Skin epidermis (tissue), 12 donors: ENCODE data around the gene BRD3OS.

ENCODE experiments used
- H3K27ac ChIP-seq, 21 experiments: fragments of 200-600 bp; sonication (generic) in 11 of 21; one replicate each; pipeline ENCODE4 v1.5.0; 2020; ENCODE audit warnings: mild to moderate bottlenecking in 3 of 21, inconsistent platforms in 2 of 21, moderate library complexity in 2 of 21
- H3K4me3 ChIP-seq, 7 experiments: fragments of 200-600 bp; sonication (generic) in 2 of 7; one replicate each; pipeline ENCODE4 v1.5.0; 2020; ENCODE audit warnings: inconsistent platforms in 2 of 7, mild to moderate bottlenecking in 2 of 7, moderate library complexity in 1 of 7

The BRD3OS gene

DNA sequence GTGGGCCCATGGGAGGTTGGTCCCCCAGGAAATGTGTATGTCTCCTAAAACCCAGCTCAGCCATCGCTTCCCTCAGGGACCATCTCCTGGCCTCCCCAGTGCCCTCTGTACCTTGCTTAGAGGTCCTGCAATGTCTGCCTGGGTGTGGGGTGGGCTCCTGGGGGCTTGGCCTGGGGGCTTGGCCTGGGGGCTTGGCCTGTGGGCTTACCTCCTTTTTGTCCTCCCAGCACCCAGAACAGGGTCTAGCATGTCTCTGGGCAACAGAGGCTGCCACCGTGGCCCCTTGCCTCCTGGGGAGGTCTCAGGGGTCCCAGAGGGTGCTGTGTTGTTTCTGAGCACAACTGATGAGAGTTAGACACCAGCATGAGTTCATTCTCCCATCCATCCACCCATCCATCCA is 22.5 kb upstream of the BRD3OS start:
- Histone ChIP-seq H3K4me3 (no peak overlapping the region), H3K27ac (no peak overlapping the region)

DNA sequence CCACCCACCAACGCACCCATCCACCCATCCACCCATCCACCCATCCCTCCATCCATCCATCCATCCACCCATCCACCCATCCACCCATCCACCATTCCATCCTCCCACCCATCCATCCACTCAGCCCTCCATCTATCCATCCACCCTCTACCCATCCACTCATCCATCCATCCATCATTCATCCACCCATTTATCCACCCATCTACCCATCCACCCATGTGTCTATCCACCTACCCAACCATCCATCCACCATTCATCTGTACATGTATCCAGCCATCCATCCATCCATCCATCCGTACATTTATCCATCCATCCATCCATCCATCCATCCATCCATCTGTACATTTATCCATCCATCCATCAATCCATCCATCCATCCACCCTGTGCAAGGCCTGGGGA is 22.0 kb upstream of the BRD3OS start:
- H3K4me3 ChIP-seq = no peak overlapping the region
- no peak overlapping the region for H3K27ac ChIP-seq

DNA sequence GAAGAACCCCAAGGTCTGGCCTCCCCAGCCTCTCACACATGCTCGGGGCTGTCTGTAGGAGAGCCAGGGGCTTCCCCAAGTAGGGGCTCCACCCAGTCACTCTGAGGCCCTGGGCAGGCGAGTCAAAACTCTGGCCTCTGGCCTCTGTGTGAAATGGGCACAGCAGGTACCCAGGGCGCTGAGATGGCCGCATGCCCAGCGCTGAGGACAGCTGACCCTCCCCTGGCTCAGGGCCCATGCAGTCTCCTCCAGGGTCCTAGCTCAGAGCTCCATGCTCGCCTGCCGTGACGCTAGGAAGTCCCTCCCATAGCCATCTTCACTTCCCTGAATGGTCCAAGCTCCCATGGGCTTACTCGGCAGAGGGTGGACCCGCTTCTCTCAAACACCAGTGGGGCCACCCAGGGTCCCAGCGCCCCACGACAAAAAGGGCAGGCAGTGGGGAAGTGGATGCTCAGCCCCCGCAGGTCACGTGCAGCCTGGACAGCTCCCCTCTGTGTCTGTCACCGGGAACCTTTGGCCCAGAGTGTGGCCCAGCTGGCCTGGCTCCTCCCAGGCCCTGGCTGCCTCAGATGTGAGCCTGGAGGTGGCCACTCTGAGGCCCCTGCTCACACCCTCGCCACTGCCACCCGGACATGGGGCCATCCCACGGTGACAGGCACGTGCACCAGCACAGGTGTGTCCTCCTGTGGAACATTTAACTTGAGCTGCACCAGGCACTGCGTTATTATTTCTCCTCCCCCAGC is 21.0 kb upstream of the BRD3OS start:
- H3K27ac ChIP-seq = no peak overlapping the region
- H3K4me3 ChIP-seq = no peak overlapping the region

DNA sequence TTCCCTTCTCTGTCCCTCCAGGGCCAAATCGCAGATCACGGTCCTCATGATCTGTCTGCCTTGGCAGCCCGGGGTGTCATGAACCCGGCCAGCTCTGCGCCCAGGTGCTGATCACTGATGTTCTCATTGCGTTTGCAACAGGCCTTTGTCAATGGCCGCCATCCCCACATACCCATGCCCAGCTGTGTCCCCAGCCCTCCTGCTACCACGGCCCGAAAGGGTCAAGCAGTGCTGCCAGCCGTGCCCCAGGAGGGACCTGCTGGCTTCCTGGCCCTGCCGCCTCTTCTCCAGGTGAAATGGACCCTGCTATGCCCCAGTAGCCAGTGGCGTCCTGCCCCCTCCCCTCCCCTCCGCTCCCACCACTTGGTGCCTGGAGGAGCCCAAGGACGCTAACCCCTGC is 20.4 kb upstream of the BRD3OS start:
- Histone ChIP-seq H3K27ac (no peak overlapping the region), H3K4me3 (no peak overlapping the region)

DNA sequence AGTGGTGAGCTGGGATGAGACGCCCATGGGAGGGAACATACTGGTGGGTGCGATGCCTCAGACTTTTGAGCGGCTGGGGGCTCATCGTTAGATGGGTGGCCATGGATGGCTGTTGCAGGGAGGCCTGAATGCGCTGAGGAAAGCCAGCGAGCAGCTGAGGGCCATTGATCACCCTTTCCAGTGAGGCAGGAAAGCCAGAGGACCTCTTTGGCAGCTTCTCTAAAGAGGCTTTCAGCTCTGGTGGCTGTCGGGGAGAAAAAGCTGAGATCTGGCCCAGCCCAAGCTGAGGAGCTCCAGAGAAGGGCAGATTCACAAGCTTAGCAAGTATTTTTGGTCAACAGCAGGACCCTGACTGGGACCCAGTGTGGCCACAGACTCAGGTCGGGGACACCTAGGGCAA is 19.9 kb upstream of the BRD3OS start:
- Histone ChIP-seq H3K27ac (no peak overlapping the region), H3K4me3 (no peak overlapping the region)

DNA sequence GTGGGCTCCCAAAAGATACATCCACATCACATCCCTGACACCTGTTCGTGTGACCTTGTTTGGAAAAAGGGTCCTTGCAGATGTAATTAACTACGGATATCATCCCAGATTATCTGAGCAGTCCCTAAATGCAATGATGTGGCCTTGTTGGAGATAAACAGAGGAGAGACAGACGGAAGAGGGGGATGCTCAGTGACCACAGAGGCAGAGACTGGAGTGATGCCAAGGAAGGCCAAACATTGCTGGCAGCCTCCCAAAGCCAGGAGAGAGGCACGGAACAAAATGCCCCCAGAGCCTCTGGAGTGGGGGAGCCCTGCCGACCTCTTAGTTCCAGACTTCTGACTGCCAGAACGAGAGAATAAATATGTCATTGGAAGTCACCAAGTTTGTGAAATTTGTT is 18.1 kb upstream of the BRD3OS start:
- no peak overlapping the region for H3K27ac ChIP-seq
- no peak overlapping the region for H3K4me3 ChIP-seq

DNA sequence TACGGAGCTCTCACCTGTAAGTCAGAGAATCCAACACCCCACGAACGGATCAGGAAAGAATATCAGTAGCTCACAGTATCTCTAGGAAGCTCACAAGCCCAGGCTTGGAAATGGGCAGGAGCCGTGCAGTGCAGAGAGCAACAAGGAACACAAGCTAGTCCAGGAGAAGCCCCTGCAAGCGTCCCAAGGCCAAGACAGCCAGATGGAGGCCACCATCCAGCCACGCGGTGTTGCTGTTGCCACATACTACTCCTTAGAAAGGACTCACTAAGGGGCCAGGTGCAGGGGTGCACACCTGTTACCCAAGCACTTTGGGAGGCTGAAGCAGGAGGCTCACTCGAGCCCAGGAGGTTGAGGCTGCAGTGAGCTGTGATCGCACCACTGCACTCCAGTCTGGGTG is 17.7 kb upstream of the BRD3OS start:
- H3K4me3 ChIP-seq = no peak overlapping the region
- H3K27ac ChIP-seq = no peak overlapping the region

DNA sequence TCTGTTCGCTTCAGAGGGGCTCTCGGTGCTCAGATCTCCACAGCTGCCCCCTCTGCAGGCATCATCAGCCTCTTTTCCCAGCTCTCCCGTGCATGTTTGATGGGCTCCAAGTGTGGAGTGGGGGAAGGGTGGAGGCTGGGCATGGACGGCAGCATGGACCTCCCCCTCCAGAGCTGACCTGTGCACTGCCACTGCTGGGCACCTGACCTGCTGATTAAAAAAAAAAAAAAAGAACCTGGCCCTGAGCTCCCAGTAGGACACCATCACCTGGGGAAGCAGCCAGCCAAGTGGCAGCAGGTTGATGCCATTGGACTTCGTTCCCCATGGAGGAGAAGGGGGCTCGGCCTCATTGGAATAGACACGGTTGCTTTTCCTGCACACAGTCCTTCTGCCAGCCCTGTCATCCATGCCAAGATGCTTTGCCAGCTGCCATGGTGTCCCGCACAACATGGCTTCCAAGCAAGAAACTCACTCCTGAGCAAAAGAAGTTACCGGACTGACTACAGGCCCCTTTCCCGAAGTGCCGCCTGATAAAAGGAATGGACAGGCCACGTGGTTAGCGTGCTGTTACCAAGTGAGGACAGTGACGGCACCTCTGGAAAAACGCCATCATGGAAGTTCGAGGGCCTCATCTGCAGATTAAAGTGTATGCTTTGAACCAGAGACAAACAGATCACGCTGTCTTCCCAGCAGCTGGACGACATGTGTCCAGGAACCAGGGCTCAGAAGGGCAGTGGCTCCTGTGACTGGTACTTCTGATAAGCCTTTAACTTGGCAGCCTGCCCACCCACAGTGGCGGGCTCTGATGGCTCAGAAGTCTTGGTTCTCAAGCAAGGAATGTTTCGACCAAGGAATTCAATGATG is 14.7 kb upstream of the BRD3OS start:
- H3K27ac ChIP-seq = no peak overlapping the region
- H3K4me3 ChIP-seq = no peak overlapping the region

DNA sequence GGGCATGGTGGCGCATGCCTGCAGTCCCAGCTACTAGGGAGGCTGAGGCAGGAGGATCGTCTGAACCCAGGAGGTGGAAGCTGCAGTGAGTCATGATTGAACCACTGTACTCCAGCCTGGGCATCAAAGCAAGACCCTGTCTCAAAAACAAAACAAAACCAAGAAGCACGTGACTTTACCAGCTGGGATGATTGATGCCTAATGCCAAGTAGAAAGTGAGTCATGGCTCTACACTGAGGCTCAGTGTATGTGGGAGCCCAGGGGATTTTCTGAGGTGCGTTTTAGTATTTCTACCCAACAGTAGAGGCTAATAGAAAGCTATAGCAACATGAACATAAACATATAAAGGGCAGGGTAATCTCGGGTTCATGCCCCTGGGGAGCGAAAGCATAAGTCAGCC is 13.9 kb upstream of the BRD3OS start:
- no peak overlapping the region for H3K4me3 ChIP-seq

DNA sequence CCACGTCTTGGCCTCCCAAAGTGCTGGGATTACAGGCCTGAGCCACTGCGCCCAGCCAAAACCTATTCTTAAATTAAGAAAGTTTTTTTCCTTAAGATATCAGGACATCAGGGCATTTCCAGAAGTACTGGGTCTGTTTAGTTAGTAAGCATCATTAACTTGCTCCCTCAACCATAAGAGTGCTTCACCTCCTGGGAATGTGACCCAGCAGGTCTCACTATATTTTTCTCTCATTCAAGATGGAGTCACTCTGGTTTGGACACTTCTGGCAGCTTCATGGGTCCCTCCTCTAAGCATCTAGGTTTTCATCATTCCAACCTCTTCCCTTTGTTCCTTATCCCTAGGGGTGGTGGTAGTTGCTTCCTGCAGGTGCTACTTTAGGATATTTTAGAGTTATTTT is 10.3 kb upstream of the BRD3OS start:
- H3K4me3 ChIP-seq = no peak overlapping the region
- H3K27ac ChIP-seq = no peak overlapping the region

More for the DNA sequence above, 13.9 kb upstream of the BRD3OS start:
- H3K27ac ChIP-seq = no peak overlapping the region

DNA sequence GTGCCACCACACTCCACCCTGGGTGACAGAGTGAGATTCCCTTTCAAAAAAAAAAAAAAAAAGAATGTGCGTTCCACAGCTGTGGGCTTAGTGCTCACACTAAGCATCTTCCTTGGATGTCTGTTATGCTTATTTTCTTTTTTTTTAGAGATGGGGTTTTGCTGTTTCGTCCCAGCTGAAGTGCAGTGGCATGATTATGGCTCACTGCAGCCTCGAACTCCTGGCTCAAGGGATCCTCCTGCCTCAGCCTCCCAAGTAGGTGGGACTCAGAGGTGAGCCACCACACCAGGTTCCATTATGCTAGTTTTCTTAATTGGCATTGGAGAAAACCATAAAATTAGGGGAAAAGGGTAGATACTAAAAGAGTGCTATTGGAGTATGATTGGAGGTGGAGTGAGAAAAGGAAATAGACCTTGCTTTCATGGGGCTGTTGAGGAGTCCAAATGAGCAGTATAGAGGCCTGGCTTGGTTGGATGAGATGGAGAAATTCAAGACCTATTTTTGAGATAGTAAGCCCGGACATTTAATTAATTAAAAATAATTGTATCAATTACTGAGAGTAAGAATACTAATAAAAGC is 978 bp upstream of the BRD3OS start:
- Histone ChIP-seq H3K4me3 (peak overlapping the region in 1 of 7 experiments; percentile 10), H3K27ac (peak overlapping the region in 1 of 21 experiments; percentile 36)

DNA sequence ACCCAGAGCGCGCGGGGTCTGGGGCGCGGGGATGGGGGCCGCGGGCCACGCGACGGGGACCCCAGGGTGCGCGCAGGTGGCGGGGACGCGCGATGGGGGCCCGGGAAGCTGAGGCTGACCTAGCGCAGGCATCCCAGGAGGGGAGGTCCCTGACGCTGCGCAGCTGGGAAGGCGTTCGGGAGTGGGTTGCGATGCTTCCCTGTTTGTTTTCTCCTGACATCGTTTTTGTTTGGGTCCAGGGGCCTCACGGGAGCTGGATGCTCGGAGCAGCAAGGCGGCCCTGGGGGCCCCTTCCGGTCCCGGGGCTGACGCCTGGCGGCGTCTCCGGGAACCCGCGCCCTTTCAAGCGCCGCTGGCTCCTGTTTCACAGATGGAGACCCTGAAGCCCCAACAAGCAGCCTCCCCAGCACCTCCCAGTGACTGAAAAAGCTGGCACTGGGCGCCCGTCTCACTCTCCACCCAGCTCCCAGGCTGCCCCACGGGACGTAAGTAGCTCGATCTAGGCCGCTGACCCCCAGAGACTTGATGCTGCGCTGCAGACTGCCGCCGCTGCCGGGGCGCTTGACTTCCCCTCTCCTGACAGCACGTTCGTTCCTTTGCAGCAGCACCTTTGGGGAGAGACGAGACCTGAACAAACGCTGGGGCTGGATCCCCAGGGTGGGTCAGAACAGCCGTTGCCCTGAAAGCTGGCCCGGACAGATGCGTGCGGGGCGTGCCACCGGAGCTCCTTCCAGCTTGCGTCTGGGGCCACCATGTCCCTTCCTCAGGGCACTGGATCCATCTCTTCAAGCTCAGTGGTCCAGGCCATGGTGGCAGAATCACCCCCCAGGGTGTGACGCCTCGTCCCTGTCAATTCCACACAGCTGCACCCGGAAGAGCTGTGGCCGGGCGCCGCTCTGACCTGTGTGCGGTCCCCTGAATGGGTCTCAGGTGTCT is 593 bp downstream of the BRD3OS start:
- H3K4me3 ChIP-seq = peak overlapping the region; percentile 65 to 94 (median 89)
- peak overlapping the region in 19 of 21 experiments; percentile 18 to 83 (median 60) for H3K27ac ChIP-seq

DNA sequence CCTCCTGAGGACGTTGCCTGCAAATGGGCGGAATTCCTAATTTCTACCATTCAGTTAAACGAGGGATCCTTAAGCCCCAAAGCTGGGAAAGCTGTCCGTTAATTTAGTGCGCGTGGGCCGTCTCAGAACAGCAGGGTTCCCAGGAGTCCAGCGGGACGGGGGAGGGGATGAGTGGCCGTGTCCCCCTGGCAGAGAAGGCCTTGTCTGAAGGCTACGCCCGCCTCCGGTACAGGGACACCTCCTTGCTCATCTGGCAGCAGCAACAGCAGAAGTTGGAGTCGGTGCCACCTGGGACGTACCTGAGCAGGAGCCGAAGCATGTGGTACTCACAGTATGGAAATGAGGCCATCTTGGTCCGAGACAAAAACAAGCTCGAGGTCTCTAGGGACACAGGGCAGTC is 1.3 kb downstream of the BRD3OS start:
- Histone ChIP-seq H3K27ac (no peak overlapping the region), H3K4me3 (no peak overlapping the region)

DNA sequence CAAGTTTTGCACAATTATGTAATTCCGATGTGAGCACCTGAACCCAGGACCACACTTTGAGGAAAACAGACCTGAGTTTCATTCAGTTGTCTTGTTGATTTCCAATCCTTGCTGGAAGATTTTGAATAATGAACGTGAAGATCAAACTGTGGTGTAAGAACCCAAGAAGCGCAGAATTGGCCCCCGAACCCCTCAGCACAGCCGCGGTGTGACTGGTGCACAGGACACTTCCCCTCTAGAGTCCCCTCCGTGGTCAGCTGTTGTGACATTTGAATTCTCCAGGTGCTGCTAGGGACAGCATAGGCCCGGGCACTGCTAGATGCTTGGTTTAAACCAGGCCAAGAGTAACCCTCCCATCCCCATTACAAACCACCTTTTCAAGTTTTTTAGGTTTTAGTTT is 1.7 kb downstream of the BRD3OS start:
- no peak overlapping the region for H3K27ac ChIP-seq

DNA sequence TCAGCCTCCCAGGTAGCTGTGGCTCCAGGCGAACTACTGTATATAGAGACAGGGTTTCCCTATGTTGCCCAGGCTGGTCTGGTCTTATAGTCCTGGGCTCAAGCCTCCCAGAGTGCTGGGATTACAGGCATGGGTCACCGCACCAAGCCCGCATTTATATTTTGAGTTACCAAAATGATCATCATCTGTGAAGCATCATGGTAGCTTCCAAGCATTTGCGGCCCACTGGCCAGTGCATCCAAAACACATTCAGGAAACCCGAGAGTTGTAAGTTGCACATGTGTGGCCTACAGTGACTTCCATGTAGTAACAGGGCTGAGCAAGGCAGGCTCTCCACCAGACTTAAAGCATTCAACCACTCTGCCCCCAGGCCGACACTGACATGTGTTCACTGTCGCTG is 2.3 kb downstream of the BRD3OS start:
- H3K27ac ChIP-seq = no peak overlapping the region
- no peak overlapping the region for H3K4me3 ChIP-seq

More for the DNA sequence above, 1.7 kb downstream of the BRD3OS start:
- H3K4me3 ChIP-seq = no peak overlapping the region

DNA sequence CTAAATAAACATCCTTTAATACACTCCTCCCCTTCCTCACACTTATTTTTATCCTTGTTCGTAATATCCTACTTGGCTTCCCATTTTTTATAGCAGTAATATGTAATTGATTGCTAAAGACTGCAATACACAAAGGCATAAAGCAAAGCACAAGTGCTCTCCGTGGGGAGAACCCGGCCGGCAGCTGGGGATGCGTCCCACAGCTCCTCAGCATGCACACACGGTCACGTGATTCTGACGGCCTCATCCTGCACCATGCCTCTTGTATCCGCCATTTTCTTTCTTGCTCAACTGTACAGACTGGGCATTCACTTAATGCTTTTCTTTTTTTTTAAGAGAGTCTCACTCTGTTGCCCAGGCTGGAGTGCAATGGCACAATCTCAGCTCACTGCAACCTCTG is 2.8 kb downstream of the BRD3OS start:
- H3K27ac ChIP-seq = no peak overlapping the region
- H3K4me3 ChIP-seq = no peak overlapping the region

DNA sequence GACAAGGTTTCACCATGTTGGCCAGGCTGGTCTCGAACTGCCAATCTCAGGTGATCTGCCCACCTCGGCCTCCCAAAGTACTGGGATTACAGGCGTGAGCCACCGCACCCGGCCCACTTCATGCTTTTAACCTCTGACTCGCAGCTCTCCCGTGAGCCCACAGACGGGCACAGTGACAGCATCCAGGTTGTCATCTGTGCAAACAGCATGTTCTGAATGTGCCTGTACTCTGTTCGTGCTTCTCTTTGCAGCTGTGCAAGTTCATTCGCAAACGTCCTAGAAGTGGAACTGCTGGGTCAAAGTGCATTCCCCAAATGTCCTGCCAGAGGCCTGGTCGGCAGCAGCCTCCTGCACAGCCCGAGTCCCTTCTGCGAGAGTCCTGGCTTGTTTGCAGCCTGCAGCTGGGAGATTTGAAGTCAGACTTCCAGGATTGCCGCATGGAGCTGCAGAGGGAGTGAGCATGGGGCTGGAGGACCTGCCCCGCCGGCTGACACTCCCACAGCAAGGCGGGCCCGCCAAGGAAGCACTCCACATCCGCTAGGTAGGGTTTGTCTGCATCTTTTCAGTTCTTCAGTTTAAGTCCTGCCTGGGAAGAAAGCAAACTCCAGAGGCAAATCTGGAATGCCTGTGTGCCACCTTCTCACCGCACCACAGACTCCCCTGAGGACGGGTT is 3.4 kb downstream of the BRD3OS start:
- no peak overlapping the region for H3K27ac ChIP-seq
- no peak overlapping the region for H3K4me3 ChIP-seq

DNA sequence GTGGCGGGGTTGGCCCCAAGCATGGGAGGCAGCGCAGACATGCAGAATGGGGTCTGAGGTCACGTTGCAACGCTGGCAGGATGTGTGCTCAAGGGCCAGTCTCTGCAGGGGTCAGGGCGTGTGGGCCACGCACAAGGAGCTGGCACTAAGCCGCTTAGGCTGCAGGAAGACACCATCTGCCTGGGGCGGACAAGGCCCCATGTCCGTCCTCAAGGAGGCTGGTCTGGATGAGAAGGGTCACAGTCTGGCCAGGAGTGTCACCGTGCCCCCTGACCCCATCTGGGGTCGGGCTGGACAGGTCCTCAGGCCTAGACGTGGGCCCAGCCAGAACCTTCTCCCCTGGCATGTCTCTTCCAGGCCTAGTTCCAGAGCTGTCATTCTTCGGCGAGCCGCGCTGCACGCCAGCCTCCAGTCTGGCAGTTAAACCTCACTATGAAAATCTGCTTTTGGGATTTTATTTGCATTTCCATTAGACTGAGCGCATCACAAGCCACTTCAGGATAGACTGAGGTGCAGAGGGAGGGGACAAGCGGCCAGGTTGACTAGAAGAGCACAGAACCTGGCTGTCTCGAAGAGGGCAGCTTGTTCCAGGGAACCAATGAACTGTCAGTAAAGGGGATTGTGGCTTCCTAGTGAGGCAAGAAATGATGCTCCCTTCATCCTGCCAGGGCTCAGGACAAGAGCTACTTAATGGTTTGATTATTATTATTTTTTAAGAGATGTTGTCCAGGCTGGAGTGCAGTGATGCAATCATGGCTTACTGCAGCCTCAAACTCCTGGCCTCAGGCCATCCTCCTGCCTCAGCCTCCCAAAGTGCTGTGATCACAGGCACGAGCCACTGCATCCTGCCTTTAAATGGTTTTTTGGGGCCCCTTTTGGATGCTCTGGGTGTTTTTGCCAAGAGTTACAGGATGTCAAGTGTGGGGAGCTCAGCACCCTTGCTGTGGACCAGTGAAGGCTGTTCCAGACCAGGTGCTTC is 4.3 kb downstream of the BRD3OS start:
- Histone ChIP-seq H3K4me3 (no peak overlapping the region), H3K27ac (no peak overlapping the region)
